Mammary epithelial cell (primary cell): Measurements from ENCODE around the gene KCNH5.

ENCODE experiments used
- CTCF ChIP-seq, 2 donors: IDR thresholded peaks in 1 of 2; conservative IDR thresholded peaks in 1 of 2; 2 replicates each; pipeline ENCODE4 v1.5.1; 2011 to 2012; ENCODE audit warnings: inconsistent platforms in 2 of 2, low read length in 2 of 2, mild to moderate bottlenecking in 2 of 2, control low read depth in 1 of 2, low read depth in 1 of 2; ENCODE audit not compliant: insufficient read depth in 1 of 2; ENCODE audit errors: extremely low read depth in 1 of 2
- EZH2 ChIP-seq: IDR thresholded peaks from 2 replicates; pipeline ENCODE4 v1.6.1; 2012; ENCODE audit warnings: low read length, inconsistent platforms, borderline replicate concordance

DNA sequence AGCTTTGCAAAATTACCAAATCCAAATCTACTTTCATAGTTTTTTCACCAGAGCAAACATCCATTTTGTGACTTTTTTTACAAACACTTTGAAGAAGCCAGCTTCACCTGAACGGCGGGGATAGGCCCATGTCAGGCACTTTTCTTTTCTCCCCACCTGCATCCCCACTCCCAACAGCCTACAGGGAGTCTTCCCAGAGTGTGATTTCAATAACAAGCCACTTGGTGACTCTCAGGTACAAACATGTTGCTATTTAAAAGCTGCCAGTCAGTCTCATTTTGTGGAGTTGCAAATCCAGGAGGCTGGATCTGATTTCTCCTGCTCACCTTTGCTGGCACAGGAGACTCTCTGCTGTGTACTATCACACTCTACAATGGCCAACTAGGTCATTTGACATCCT is 285.5 kb downstream of the KCNH5 start:
- TF ChIP-seq CTCF (conservative IDR thresholded peaks at IDR 0.05 in 1 of 2, IDR thresholded peaks at IDR 0.05 in 1 of 2; ENCODE audit: extremely low read depth in 1 of 2, insufficient read depth in 1 of 2, low read depth in 1 of 2, low read length in 2 of 2) = peak in 1 of 2 donors; percentile 9
- TF ChIP-seq EZH2 = no peak
